Measurements from ENCODE around the gene FAM50B.

The FAM50B gene, protein sequence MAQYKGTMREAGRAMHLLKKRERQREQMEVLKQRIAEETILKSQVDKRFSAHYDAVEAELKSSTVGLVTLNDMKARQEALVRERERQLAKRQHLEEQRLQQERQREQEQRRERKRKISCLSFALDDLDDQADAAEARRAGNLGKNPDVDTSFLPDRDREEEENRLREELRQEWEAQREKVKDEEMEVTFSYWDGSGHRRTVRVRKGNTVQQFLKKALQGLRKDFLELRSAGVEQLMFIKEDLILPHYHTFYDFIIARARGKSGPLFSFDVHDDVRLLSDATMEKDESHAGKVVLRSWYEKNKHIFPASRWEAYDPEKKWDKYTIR

DNA sequence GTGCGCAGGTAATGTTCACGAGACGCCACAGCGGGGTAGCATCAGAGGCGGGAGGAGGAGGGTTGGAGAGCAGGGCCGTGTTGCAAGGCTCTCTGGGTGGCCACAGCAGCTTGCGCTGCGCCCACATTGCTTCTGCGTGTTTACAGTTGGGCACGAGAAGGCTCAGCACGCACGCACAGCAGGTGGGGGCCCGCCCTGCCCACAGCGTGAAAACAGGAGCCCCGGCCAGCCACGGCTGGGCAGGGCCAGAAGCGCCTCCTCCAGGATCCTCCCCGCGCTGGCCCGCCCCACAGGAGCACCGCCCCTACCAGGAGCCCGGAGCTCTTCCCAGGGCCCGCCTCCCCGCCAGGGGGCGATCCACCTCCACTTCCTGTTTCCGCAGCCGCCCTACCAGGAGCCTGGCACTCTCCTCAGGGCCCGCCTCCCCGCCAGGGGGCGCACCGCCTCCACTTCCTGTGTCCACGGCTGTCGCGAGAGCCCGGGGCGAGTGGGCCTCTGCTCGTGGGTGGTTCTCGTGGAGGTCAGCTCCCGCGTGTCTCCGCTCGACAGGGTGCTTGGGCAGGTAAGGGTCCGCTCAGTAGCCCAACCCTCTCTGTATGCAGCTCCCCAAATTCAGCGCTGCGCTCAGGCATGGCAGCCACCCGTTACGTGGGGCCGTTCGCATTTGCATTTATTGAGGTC is at the start of gene FAM50B:
TSS of gene FAM50B (plus strand) at position 449 of the 681 bp plus-strand sequence. CDS start 439 bp downstream, outside the sequence.
- DNase-seq, result peak; percentile 73 to 80

DNA sequence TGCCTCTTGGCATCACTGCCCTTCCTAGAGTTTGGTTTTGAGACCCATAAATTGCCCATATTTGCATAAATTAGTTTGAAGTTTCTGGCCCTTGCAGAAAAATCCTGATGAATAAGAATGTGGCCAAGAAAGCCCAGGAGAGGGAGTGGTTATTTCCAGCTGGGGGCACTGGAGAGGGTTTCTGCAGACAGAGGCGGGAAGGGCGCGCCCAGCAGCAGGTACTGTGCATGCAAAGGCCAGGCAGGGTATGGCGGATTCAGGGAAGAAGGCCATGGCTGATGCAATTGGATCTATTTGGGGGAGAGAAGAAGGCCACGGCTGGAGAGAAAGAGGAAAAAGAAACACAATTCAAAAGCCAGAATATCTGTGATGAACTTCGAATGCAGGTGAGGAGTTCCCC is 49.5 kb upstream of the FAM50B start:
- DNase-seq, result no peak

DNA sequence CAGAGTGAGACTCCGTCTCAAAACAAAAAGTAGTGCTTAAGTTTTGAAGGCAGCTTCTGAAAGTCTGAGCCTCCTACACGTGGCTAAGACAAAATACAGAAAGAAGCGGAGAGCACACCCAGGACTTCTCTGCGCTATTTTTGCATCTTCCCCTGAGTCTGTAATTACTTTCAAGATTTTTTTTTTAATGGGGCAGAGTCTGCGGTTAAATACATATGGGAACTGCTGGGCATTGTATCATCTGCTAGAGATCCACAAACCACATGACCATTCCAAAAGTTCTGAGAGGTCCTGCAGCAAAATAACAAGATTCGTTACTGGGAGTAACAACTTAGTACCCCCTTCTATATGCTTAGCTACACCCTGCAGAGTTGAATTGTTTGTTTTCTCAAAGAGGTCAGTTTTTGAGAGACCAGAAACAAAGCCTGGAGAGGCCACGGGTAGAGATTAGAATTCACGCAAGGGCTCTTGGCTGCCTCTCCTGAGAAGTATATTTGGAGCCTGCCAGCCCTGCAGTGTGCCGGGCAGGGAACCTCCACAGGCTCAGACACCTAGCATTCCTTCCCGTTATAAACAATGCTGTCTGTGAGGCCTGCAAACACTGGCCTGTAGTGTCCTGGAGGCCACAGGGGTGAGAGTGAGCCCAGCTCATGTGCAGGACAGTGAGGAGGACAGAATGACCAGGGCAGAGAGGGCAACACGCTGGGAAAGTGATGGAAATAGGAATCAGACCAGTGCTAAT is 48.2 kb upstream of the FAM50B start:
- no peak for DNase-seq

DNA sequence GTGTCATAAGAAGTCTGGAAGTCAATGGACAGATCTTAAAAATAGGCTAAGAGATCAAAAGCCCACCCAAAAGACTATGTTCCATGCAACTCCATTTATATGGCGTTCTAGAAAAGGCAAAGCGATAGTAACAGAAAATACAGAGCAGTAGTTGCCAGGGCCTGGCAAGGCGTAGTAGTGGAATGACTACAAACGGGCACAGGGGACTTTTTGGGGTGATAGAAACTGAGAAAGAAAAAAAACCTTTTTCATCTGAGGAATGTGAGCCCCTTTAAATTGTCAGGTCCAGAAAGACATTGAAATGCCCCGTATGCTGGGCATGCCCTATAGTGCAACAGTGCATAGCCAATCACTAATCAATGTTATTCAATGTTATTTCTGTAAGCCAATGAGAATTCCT is 47.2 kb upstream of the FAM50B start:
- DNase-seq, result no peak

DNA sequence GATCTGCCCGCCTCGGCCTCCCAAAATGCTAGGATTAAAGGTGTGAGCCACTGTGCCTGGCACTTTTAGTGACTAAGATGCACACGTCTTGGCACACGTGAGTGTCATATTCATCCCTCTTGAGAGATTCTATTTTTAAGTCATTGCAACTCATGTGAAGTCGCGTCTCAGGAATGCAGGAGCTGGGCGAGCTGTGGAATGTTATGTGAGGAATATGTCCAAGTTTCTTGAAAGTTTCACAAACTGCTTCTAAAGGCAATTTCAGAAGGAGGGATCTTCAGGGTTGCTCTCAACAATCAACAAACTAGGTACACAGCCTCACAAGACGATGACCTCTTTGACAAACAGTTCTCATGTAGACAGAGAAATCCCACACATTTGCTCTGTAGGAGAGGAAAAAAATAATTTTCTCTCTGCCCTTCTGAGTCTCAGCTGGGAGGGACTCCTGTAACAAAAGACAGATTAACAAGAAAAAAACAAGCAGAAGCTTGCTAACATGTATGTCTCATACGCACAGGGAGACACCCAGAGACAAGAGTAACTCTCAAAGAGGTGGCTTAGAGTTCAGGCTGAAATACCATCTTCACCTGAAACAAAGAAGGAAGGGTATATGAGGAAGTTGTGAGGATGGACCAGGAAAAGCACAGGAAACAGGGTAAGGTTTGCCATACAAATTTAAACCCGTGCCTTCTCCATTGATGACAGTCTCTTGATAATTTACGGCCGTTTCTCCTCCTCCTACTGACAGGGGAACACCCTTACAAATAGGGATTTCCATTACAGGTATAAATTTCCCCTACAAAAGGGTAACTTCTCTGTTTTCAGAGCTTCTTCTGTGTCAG is 45.3 kb upstream of the FAM50B start:
- no peak for DNase-seq

DNA sequence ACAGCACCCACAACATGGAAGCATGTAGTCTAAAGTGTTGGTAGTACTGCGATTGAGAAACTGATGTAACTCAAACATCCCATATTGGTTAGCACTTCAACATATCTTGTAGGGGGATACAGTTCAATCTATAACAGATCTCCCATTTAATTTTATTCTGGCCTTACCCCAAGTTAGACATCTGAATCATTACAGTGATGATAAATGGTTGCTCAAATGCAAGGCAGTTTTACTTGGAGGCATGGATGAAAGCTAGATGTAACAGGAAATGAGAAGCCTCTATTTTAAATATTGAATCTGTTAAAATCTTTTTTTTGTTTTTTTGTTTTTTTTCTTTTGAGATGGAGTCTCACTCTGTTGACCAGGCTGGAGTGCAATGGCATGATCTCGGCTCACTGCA is 44.2 kb upstream of the FAM50B start:
- no peak for DNase-seq

DNA sequence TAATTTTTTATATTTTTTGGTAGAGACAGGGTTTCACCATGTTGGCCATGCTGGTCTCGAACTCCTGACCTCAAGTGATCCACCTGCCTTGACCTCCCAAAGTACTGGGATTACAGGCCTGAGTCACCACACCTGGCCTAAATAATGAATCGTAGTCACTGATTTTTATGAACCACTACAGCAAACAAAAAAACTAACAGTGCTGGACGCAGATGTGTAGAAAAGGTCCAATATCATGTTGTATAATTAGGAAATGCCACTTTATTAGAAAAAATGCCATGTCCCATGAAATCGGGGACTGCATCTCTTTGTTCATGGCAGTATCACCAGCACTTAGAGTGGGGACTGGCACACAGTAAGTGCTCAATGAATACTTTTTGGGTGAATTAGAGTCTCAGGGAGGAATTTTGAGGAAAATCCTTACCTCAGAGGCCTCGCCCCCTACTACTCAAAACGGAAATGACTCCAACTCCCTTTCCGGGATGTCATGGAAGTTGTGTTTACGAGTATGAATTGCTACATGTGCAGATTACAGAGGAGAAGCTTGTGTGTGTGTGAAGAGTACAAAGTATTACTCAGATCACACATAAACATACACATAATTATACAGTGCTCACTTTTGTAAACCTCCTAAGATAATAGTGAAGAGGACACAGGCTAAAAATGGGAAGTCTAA is 43.6 kb upstream of the FAM50B start:
- DNase-seq, result no peak

DNA sequence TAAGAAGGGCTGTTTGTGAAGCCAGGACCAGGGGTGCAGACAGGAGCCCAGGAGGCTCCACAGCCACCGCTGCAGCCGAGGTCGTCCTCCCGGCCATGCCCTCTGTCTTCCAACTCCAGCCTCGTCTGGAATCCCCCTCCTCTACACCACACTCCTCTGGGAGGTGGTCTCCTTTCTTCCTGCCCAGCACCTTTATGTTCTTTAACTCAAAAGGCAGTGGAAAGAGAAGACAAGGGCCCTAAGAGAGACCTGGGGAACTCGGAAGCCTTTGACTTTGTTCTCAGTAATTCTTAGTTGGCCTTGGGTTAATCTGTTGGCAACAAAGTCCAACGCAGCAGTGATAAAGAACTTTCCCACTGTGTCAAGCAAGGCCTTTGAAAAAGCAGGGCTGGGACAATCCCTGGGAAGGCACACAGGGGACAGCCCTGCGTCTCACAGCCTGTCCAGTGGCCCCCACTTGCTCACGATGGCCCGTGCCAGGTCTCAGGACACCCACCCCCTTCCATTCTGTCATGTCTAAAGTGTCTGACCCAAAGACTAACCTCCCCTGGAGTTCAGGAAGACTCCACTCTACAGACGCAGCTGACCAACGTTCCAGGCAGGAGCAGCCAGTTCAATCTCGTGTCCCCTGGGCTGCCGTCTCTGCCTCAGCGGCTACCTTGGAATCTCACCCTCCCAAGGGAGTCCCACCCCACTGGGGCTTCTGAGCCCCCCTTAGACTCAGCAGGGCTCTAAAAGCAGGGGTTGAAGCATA is 42.8 kb upstream of the FAM50B start:
- DNase-seq, result no peak

DNA sequence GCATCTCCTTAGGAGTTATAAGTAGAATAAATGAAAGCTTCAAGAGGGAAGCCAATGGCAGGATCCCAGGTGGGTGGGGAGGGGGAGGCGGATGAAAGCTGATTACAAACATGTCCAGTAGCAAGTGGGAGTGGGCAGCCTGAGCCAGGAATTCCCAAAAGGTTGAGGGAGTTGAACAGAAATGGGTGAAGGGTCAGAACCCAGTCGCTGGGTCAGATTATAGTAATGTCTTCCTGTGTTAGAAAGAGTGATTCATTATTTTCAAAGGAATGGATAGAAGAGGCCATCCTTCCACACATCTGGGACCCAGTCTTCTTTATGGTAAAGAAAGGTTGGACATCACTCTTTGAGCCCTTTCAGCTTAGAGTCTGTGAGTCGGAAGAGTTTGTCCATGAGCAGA is 41.0 kb upstream of the FAM50B start:
- DNase-seq, result no peak

DNA sequence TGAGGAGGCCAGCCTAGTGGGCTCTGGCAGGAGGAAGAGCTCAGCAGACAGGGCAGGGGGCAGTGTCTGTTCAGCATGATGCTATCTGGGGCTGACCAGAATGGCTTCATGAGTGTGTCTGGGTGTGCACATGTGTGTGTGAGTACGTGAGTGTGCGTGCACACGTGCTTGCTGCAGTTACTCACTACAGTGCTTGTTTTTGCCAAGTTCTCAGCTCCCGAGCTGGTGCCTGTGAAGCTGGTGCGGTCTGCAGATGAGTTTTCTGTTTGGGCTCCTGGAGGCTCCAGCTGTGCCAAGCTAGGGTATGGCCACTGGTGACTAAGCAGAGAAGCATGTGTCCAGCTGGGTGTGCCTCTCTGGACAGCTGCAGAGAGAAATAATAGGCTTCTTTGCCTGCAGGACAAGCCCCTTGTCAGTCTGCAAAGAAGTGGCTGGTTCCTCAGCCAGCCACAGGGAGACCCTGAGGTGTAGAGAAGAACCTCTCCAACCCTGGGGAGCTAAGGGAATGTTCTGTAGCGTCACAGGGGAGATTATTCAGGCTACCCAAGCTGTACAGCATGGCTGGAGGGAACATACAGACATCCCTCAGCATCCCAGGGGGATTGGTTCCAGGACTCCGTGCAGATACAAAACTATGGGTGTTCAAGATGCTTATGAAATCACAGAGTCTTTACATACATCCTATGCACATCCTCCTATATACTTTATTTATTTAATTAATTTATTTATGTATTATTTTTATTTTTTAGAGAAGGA is 40.2 kb upstream of the FAM50B start:
- no peak for DNase-seq

DNA sequence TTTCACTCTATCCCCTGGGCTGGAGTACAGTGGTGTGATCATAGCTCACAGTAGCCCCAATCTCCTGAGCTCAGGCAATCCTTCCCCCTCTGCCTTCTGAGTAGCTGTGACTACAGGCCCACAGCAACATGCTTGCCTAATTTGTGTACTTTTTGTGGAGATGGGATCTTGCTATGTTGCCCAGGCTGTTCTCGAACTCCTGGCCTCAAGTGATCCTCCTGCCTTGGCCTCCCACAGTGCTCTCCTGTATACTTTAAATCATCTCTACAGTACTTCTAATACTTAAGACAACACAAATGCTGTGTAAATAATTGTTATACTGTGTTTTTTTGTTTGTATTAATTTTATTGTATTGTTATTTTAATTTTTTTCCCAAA is 39.7 kb upstream of the FAM50B start:
- no peak for DNase-seq

DNA sequence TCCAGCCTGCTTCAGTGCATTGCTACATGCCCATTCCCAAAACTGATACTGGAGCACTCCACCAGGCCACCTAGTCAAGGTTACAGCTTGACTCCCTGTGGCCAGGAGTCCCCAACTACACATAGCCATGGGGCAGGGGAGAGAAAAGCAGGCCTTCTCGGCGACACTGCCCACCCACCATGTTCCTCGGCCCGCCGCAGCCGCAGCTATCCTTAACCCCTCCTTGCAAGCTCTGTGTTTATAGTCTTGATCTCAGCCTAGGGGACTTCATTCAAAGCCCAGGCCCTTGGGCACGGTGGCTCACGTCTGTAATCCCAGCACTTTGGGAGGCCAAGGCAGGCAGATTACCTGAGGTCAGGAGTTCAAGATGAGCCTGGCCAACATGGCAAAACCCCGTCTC is 39.2 kb upstream of the FAM50B start:
- DNase-seq, result no peak

DNA sequence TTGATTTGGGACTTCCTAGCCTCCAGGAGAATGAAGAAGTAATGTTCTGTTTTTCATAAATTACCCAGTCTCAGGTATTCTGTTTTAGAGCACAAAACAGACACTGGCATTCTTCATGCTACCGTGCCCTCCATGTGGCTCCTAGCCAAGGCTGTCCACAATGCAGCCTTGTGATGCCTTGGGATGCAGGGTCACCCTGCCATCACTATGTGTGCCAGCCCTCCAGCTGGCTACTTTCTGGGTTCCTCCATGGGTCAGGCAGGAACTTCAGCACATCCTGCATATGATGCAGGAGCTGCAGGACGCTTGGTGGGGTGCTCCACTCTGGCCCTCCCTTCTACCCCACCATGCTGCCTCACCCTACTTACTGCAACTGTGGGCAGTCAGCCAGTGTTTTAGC is 38.0 kb upstream of the FAM50B start:
- DNase-seq, result no peak

DNA sequence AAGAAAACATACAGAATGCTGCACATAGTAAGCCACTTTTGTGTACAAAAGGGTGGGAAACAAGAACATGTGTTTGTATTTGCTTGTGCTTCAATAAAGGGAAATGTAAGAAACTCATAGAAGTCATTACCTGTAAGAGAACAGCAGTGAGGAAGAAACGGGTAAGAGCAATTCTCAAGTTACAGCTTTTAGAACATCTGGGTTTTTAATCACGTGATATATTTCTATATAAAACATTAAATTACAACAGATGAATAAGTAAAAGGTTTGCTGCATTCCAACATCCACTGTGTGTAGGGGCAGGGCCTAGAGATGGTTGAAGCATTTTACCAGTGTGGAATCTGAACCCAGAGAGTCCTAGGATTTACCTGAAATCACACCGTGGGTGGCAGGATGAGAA is 36.6 kb upstream of the FAM50B start:
- no peak for DNase-seq

DNA sequence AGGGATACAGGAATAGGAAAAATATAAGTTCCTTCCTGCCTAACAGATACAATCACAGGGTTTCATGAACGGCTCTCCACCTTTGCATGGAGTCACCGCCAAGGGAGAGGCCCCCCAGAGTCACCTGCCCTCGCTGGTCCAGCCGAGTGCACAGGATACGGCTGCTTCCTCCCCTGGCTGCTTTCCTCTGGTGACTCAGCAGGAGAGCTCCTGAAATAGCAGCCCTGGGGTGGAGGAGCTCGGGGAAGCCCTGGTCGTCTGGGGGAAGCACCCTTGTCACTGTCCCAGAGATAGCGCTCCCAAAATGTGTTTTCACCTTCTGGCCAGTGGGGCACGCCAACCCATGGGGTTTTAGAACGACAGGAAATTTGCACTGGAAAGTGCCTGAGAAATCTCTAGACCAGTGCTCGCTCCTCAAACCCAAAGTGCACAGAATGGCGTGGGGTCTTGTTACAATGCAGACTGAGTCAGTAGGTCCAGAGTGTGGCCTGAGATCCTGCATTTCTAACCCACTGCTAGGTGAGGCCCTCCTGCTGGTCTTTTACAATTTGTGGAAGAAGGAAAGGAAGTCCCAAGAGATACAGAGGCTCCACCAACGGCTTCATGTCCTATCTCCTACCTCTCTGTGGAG is 35.9 kb upstream of the FAM50B start:
- DNase-seq, result peak in 1 of 2 experiments; percentile 31

DNA sequence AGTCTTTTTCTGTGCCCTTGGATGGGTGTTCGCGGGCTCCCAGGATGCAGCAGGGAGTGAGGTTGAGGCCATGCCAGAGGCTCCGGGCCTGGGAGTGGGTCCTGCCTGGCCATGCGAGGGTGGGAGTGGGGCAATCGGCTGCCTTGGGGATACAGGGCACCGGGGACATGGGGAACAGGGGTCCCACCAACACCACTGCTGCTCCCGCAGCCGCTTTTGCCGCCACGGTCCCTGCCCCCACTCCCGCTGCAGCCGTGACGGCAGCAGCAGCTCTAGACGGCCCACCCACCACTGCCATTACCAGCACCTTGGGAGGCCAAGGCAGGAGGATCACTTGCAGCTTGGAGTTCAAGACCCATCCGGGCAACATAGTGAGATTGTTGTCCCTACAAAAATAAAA is 35.3 kb upstream of the FAM50B start:
- no peak for DNase-seq

DNA sequence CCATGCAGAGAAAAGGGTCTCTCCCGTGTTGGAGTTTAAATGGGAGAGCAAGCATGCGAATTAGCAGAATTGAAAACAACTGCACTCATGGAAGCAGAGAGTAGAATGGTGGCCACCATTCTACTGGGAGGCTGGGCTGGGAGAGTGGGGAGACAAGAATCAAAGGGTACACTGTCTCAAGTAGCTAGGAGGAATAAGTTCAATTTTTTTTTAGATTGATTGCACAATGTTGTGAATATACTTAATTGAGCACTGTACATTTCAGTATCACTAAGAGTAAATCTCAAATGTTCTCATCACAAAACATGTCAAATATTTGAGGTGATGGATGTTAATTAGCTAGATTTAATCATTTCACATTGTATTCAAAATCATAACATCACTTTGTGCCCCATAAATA is 34.6 kb upstream of the FAM50B start:
- DNase-seq, result no peak

DNA sequence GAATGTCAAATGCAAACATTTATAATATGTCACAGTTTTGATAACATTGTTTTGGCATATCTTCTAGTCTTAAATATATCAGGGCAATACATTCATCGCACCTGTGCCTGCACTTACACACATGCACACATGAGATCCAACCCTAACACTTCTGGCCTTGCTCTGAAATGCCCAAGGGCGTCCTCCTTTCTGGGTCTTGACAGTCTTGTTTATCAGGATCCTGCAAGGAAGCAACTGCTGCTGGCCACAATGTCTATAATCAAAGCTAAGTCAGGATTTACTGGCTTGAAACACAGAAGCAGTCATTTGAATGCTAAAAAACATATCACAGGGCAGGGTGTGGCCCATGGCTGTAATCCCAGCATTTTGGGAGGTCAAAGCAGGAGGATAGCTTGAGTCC is 32.9 kb upstream of the FAM50B start:
- no peak for DNase-seq

DNA sequence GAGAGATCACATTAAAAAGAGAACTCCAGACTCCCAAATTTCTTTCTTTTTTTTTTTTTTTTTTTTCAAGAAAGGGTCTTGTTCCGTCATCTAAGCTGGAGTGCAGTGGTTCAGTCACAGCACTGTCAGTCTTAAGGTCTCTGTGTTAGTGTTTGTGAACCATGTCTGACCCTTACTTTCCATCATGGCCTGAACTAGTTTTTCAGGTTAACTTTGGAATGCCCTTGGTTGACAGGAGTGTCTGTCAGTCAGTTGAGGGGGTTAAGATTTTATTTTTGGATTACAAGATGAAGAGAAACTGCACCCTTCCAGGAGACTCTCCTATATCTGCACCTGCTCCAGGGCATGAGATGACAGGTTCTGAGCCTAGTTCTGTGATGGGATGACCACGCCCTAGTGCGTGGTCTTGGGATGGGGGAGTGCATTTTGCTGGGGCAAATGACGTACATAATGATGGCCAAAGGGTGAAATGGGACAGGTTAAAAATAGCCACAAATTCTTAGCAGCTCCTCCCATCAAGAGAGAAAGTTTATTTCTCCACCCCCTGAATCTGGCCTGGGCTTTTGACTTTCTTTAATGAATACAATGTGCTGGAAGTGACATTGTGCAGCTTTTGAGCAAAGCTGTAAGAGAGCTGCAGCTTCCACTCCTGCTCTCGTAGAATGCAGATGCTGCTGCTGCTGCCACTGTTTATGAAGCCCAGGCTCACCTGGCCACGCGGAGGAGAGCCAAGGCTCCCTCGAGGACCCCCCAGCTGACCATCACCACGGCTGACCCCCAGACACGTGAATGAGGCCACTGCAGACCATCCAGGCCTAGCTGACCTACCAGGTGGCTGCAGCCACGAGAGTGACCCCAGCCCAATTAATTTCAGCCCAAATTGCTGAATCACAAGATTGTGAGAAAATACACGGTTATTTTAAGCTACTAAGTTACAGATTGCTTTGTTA is 29.7 kb upstream of the FAM50B start:
- DNase-seq, result no peak

Measured in SHP77 (cell line).